ENCODE data around the gene C16orf96. TPM values are rescaled to one million over a fixed set of nuclear protein-coding genes. Genes with fewer than 3 reads are reported as not detected.

C16orf96 gene
- total and polyA plus RNA-seq, 4 experiments from 2014 or later = 0.29 to 0.33 TPM; not detected in 2

DNA sequence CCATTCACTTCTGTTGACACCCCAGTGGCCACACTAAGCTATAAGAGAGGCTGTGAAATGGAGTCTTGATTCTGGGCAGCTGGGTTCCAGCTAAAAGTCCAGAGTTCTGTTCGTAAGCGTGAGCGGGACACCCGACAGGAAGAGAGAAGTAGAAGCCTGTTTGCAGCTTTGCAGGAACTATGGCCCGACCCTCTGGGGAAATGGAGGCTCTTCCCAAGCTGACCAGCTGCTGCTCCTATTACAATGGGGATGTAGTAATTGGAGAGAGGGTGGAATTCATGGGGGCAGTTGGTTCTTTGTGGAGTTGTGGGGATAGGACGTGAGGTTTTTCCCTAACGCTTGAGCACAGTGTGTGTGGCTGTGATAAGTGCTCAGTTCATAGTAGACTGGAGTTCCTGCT is 30.2 kb downstream of the C16orf96 start:
- Mint-ChIP-seq H3K4me1 (peaks cover 0 to 4% (median 3%) of the 10 kb centered on the region in 4 donors), H3K27me3 (peaks cover 4 to 6% of the 10 kb centered on the region in 2 donors), H3K27ac (no peak overlapping the region), H3K4me3 (no peak overlapping the region), H3K9me3 (peaks cover 0 to 8% (median 0%) of the 10 kb centered on the region in 8 donors), H3K36me3 (no peaks in the 10 kb centered on the region)
- H3K36me3 ChIP-seq (ENCODE audit: insufficient read depth, low read length) = no peaks in the 10 kb centered on the region
- ChIA-PET CTCF (ENCODE audit: partially characterized antibody) (interaction anchor here (0.7 to 4.7 kb wide), 16 partner anchors 11 to 297 kb away, joined by 3 to 57 read pairs (median 4); no protein-coding TSS in a partner anchor), POLR2A (ENCODE audit: partially characterized antibody) (interaction anchor here (1.4 to 1.6 kb wide), 2 partner anchors 81 to 110 kb away, joined by 3 to 13 read pairs; partner anchors contain the start of gene HMOX2)
- H3K9me3 ChIP-seq (ENCODE audit: control insufficient read depth in 1 of 2, low read length in 2 of 2) = no peaks in the 10 kb centered on the region
- H3K27me3 ChIP-seq (ENCODE audit: insufficient read depth, low read length) = peaks cover 3% of the 10 kb centered on the region
- no peak overlapping the region for H3K27ac ChIP-seq (ENCODE audit: low read depth, low read length)
- H3K4me1 ChIP-seq (ENCODE audit: insufficient read depth, low read length) = no peaks in the 10 kb centered on the region
- H3K4me3 ChIP-seq (ENCODE audit: low read length in 2 of 2) = no peak overlapping the region
- intact Hi-C loops (cut with micrococcal nuclease) = no loop called here
- no peak for DNase-seq

DNA sequence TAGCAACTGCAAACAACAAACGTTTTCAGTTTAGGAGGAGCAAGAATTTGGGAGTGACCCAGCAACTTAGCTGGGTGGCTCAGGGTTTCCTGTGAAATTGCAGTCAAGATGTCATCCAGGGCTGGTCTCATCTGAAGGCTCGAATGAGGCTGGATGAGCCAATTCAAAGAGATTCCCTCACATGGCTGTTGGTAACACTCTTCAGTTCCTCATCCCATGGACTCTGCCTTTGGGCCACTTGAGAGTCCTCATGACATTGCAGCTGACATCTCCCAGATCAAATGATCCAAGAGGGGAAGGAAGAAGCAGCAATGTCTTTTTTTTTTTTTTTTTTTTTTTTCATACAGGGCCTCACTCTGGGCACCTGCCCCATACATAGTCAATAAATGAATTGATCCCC is 32.2 kb downstream of the C16orf96 start:
- H3K36me3 Mint-ChIP-seq = no peaks in the 10 kb centered on the region
- POLR2A ChIA-PET (ENCODE audit: partially characterized antibody) = no interaction called here
- H3K4me1 ChIP-seq (ENCODE audit: insufficient read depth, low read length) = no peaks in the 10 kb centered on the region
- H3K27me3 Mint-ChIP-seq = peaks cover 4 to 6% of the 10 kb centered on the region in 2 donors
- no peak overlapping the region for H3K4me3 Mint-ChIP-seq
- H3K27ac Mint-ChIP-seq = no peak overlapping the region
- CTCF ChIA-PET (ENCODE audit: partially characterized antibody) = interaction anchor here (1.3 to 4.7 kb wide), 2 partner anchors 15 to 82 kb away, joined by 4 to 57 read pairs; no protein-coding TSS in a partner anchor
- peaks cover 3% of the 10 kb centered on the region for H3K27me3 ChIP-seq (ENCODE audit: insufficient read depth, low read length)
- intact Hi-C loops (cut with micrococcal nuclease) = no loop called here
- no peaks in the 10 kb centered on the region for H3K9me3 ChIP-seq (ENCODE audit: control insufficient read depth in 1 of 2, low read length in 2 of 2)
- H3K9me3 Mint-ChIP-seq = peaks cover 0 to 8% (median 0%) of the 10 kb centered on the region in 8 donors
- H3K36me3 ChIP-seq (ENCODE audit: insufficient read depth, low read length) = no peaks in the 10 kb centered on the region
- DNase-seq = no peak
- no peak overlapping the region for H3K4me3 ChIP-seq (ENCODE audit: low read length in 2 of 2)
- no peak overlapping the region for H3K27ac ChIP-seq (ENCODE audit: low read depth, low read length)
- peaks cover 0 to 4% (median 3%) of the 10 kb centered on the region in 4 donors for H3K4me1 Mint-ChIP-seq

DNA sequence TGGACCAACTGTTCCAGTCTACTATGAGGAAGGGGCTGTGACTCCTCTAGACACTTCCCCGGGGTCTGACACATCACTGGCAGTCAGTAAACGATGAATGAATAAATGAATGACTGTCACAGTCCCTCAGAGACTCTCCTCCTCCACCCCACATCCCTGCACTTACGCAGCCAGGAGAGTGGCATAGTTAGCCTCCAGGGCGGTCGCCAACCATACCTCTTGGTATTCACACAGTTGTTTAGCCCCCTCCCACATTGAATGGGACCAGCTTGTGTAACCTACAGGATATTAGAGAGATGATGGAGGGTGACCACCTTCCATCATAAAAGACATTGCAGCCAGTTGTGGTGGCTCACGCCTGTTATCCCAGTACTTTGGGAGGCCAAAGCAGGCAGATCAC is 32.8 kb downstream of the C16orf96 start:
- Histone ChIP-seq H3K27me3 (ENCODE audit: insufficient read depth, low read length) (peaks cover 3% of the 10 kb centered on the region), H3K27ac (ENCODE audit: low read depth, low read length) (no peak overlapping the region), H3K36me3 (ENCODE audit: insufficient read depth, low read length) (no peaks in the 10 kb centered on the region), H3K9me3 (ENCODE audit: control insufficient read depth in 1 of 2, low read length in 2 of 2) (no peaks in the 10 kb centered on the region), H3K4me3 (ENCODE audit: low read length in 2 of 2) (no peak overlapping the region), H3K4me1 (ENCODE audit: insufficient read depth, low read length) (no peaks in the 10 kb centered on the region)
- intact Hi-C loops (cut with micrococcal nuclease) = no loop called here
- H3K4me3 Mint-ChIP-seq = no peak overlapping the region
- H3K27ac Mint-ChIP-seq = no peak overlapping the region
- POLR2A ChIA-PET (ENCODE audit: partially characterized antibody) = no interaction called here
- H3K36me3 Mint-ChIP-seq = no peaks in the 10 kb centered on the region
- H3K27me3 Mint-ChIP-seq = peaks cover 4 to 6% of the 10 kb centered on the region in 2 donors
- CTCF ChIA-PET (ENCODE audit: partially characterized antibody) = interaction anchor here (1.3 kb wide), 1 partner anchor 16 kb away, joined by 4 read pairs; no protein-coding TSS in a partner anchor
- peaks cover 0 to 4% (median 3%) of the 10 kb centered on the region in 4 donors for H3K4me1 Mint-ChIP-seq
- peaks cover 0 to 8% (median 0%) of the 10 kb centered on the region in 8 donors for H3K9me3 Mint-ChIP-seq
- DNase-seq = no peak

DNA sequence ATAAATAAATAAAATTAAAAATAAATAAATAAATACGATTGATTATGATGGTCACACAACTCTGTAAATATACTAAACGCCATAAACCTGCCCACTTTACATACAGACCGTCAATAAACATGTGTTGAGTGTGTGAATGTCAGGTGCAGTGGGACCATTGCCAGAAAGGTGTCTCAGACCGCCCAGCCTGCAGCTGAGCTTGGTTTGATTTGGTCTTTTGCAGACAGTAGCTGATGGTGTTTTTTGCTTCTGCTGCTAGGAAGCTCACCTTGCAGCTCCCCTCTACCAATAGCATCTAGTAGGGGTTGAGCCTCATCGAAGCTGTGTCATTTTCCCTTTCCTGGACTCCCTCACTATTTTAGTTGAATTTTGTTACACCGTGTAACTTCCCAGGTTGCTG is 35.1 kb downstream of the C16orf96 start:
- Histone ChIP-seq H3K27ac (ENCODE audit: low read depth, low read length) (no peak overlapping the region), H3K27me3 (ENCODE audit: insufficient read depth, low read length) (peaks cover 3% of the 10 kb centered on the region), H3K4me1 (ENCODE audit: insufficient read depth, low read length) (no peaks in the 10 kb centered on the region), H3K9me3 (ENCODE audit: control insufficient read depth in 1 of 2, low read length in 2 of 2) (no peaks in the 10 kb centered on the region), H3K36me3 (ENCODE audit: insufficient read depth, low read length) (no peaks in the 10 kb centered on the region), H3K4me3 (ENCODE audit: low read length in 2 of 2) (no peak overlapping the region)
- Mint-ChIP-seq H3K27me3 (peaks cover 0 to 4% of the 10 kb centered on the region in 2 donors), H3K27ac (no peak overlapping the region), H3K36me3 (no peaks in the 10 kb centered on the region), H3K4me3 (no peak overlapping the region), H3K9me3 (peaks cover 0 to 8% (median 0%) of the 10 kb centered on the region in 8 donors), H3K4me1 (no peaks in the 10 kb centered on the region)
- DNase-seq = no peak
- ChIA-PET CTCF (ENCODE audit: partially characterized antibody) (interaction anchor here (1.3 kb wide), 1 partner anchor 83 kb away, joined by 3 read pairs; no protein-coding TSS in a partner anchor), POLR2A (ENCODE audit: partially characterized antibody) (no interaction called here)
- intact Hi-C loops (cut with micrococcal nuclease) = no loop called here

DNA sequence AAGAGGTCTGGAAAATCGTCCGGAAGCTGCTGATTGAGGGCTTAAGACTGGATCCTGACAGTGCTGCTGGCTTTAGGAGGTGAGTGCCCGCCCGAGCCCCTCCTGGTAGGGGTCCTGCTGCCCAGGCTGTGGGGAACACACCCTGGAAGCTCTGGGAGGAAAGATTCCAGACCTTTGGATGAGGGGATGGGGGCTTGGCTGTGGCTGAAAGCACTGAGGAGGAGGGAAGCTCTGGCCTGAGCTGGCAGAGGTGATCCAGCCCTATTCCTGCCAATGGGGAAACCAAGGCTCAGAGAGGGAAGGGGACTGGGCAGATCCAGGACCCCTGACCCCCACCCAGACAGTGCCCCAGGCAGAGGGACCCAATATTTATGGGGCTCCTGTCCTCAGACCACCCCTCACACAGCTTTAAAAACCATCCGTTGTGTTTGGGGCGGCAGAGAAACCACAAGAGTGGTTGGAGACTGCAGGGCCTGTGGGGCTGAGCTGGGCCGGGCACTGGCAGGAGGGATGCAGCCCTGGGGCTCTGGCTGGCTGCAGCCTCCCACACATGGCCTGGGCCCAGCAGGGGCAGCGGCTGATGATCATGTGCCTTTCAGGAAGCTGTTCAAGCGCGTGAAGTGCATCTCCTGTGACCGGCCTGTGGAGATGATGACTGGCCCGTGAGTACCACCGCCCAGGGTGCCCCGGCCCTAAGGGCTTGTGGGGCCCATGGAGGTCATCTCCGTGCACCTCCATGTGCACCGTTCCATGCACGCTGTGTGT is 35.7 kb downstream of the C16orf96 start:
- no peaks in the 10 kb centered on the region for H3K4me1 Mint-ChIP-seq
- no peaks in the 10 kb centered on the region for H3K27me3 ChIP-seq (ENCODE audit: insufficient read depth, low read length)
- DNase-seq = no peak
- H3K36me3 ChIP-seq (ENCODE audit: insufficient read depth, low read length) = no peaks in the 10 kb centered on the region
- ChIA-PET POLR2A (ENCODE audit: partially characterized antibody) (no interaction called here), CTCF (ENCODE audit: partially characterized antibody) (interaction anchor here (1.3 kb wide), 1 partner anchor 84 kb away, joined by 3 read pairs; no protein-coding TSS in a partner anchor)
- H3K36me3 Mint-ChIP-seq = no peaks in the 10 kb centered on the region
- H3K4me1 ChIP-seq (ENCODE audit: insufficient read depth, low read length) = no peaks in the 10 kb centered on the region
- H3K9me3 Mint-ChIP-seq = peaks cover 0 to 8% (median 0%) of the 10 kb centered on the region in 8 donors
- H3K9me3 ChIP-seq (ENCODE audit: control insufficient read depth in 1 of 2, low read length in 2 of 2) = no peaks in the 10 kb centered on the region
- intact Hi-C loops (cut with micrococcal nuclease) = no loop called here
- H3K27ac Mint-ChIP-seq = no peak overlapping the region
- H3K27me3 Mint-ChIP-seq = peaks cover 2 to 6% of the 10 kb centered on the region in 2 donors
- no peak overlapping the region for H3K27ac ChIP-seq (ENCODE audit: low read depth, low read length)
- no peak overlapping the region for H3K4me3 Mint-ChIP-seq
- no peak overlapping the region for H3K4me3 ChIP-seq (ENCODE audit: low read length in 2 of 2)

DNA sequence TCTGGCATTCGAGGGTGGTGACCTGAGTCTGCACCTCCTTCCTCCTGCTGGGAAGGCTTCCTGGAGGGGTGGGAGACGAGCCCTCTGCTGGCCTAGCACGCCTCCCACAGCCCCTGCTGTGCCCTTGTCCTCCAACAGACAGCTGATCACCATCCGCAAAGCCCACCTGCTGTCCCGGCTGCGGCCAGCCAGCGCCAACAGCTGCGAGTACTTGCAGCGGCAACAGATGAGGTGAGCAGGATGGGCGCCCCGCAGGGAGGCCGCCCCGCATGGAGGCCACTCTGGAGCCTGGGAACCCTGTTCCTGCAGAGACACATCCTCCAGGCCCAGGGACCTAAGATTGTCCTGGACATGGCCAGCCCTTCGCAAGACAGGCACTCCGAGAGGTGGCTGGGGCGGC is 36.9 kb downstream of the C16orf96 start:
- CTCF ChIA-PET (ENCODE audit: partially characterized antibody) = no interaction called here
- Mint-ChIP-seq H3K4me1 (no peaks in the 10 kb centered on the region), H3K4me3 (no peak overlapping the region), H3K27me3 (peaks cover 2 to 6% of the 10 kb centered on the region in 2 donors), H3K9me3 (peaks cover 0 to 6% (median 0%) of the 10 kb centered on the region in 8 donors), H3K27ac (no peak overlapping the region), H3K36me3 (no peaks in the 10 kb centered on the region)
- intact Hi-C loops (cut with micrococcal nuclease) = no loop called here
- POLR2A ChIA-PET (ENCODE audit: partially characterized antibody) = no interaction called here
- no peak for DNase-seq
- no peaks in the 10 kb centered on the region for H3K36me3 ChIP-seq (ENCODE audit: insufficient read depth, low read length)
- H3K9me3 ChIP-seq (ENCODE audit: control insufficient read depth in 1 of 2, low read length in 2 of 2) = no peaks in the 10 kb centered on the region
- H3K27ac ChIP-seq (ENCODE audit: low read depth, low read length) = no peak overlapping the region
- H3K27me3 ChIP-seq (ENCODE audit: insufficient read depth, low read length) = no peaks in the 10 kb centered on the region
- H3K4me3 ChIP-seq (ENCODE audit: low read length in 2 of 2) = no peak overlapping the region
- H3K4me1 ChIP-seq (ENCODE audit: insufficient read depth, low read length) = no peaks in the 10 kb centered on the region

DNA sequence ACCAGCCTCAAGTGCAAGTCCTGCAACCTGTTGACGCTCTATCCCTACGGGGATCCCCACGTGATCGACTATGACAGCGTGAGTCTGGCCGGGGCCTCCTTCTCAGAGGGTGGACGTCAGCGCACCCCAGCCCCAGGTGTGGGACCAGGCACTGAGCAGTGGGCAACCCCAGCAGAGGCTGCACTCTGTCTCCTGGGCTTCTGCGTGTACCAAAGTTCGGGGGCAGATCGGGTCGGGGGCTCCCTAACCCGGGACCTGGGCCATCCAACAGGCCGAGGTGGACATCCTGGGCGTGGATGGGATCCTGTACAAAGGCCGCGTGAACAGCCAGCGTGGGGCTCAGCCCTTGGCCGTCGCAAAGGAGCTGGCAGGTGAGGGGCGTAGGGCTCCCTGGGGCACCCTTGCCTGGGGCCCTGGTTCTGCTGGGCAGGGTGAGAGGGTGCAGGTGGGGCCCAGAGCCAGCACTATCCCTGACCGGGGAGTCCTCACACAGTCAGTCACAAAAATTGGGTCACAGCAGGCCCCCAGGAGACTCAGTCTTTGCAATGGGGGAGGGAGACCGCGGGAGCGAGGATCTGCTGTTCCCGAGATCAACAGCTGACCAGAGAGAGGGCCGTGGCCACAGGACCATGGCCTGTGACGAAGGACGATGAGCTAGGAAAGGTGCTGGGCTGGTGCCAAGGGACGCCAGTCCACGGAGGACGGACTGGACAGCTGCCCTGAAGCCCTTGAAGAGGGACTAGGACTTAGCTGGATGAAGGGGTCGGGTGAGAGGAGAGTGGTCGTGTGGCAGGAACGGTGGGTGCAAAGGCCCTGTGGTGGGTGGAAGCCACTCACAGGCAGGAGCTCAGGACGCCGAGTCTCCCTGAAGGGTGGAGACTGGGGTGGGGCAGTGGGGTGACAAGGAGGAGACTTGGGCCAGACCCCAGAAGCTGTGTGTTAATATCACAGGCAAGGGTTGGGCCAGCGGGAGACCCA is 38.6 kb downstream of the C16orf96 start:
- H3K27me3 ChIP-seq (ENCODE audit: insufficient read depth, low read length) = no peaks in the 10 kb centered on the region
- no peak overlapping the region for H3K4me3 Mint-ChIP-seq
- H3K9me3 Mint-ChIP-seq = no peaks in the 10 kb centered on the region
- no peaks in the 10 kb centered on the region for H3K4me1 Mint-ChIP-seq
- CTCF ChIA-PET (ENCODE audit: partially characterized antibody) = interaction anchor here (1.9 kb wide), 1 partner anchor 9 kb away, joined by 7 read pairs; no protein-coding TSS in a partner anchor
- no peaks in the 10 kb centered on the region for H3K4me1 ChIP-seq (ENCODE audit: insufficient read depth, low read length)
- no peak overlapping the region for H3K27ac ChIP-seq (ENCODE audit: low read depth, low read length)
- no peak for DNase-seq
- no peaks in the 10 kb centered on the region for H3K36me3 Mint-ChIP-seq
- H3K4me3 ChIP-seq (ENCODE audit: low read length in 2 of 2) = no peak overlapping the region
- intact Hi-C loops (cut with micrococcal nuclease) = no loop called here
- no peaks in the 10 kb centered on the region for H3K36me3 ChIP-seq (ENCODE audit: insufficient read depth, low read length)
- no peaks in the 10 kb centered on the region for H3K9me3 ChIP-seq (ENCODE audit: control insufficient read depth in 1 of 2, low read length in 2 of 2)
- POLR2A ChIA-PET (ENCODE audit: partially characterized antibody) = no interaction called here
- peaks cover 2 to 4% of the 10 kb centered on the region in 2 donors for H3K27me3 Mint-ChIP-seq
- no peak overlapping the region for H3K27ac Mint-ChIP-seq

All from CD4-positive, alpha-beta memory T cell (primary cell).